Measurements from ENCODE around the gene PGLYRP1. TPM values are rescaled to one million over a fixed set of nuclear protein-coding genes. Genes with fewer than 3 reads are reported as not detected.

Gene PGLYRP1
- total RNA-seq, 2 donors from 2014 or later = not detected

DNA sequence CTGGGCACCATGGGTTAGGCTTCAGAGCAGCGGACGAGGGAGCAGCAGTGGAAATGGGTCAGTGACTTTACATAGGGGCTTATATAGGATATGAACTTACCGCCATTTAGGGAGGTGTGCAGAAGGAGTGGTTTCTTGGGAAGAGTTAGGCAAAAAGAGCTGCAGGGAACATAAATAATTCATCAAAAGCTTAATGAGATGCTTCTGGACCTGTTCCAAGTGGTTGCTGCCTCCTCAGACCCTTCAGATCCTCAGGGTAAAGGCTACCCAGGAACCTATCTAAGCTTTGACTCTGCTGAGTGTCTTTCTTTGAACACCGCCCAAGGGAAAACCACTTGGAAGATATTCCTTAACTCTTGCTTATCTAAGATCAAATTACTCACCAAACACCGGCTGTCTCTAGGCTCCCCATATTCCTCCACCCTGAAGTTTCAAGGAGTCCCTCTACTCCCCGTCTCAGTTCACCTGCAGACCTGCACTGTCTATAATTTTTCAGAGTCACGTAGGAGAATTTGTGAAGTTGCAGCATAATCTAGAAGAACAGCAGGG lies 18.2 kb upstream of the PGLYRP1 start, which contains the start of gene IGFL4:
Gene IGFL4, minus strand, starts transcription at position 51 of the 549 bp plus-strand sequence. Its CDS starts 40 bp downstream, at position 11.
- DNase-seq (ENCODE audit: low spot score) = no peak
- H3K27ac ChIP-seq = no peak within 1 kb of the TSS
- no peaks in the 10 kb centered on the region for H3K36me3 ChIP-seq
- TF ChIP-seq POLR2AphosphoS5 (IDR thresholded peaks at IDR 0.05) (no peak), POLR2A (IDR thresholded peaks at IDR 0.05) (no peak)
- TF ChIP-seq, protein P1, sequence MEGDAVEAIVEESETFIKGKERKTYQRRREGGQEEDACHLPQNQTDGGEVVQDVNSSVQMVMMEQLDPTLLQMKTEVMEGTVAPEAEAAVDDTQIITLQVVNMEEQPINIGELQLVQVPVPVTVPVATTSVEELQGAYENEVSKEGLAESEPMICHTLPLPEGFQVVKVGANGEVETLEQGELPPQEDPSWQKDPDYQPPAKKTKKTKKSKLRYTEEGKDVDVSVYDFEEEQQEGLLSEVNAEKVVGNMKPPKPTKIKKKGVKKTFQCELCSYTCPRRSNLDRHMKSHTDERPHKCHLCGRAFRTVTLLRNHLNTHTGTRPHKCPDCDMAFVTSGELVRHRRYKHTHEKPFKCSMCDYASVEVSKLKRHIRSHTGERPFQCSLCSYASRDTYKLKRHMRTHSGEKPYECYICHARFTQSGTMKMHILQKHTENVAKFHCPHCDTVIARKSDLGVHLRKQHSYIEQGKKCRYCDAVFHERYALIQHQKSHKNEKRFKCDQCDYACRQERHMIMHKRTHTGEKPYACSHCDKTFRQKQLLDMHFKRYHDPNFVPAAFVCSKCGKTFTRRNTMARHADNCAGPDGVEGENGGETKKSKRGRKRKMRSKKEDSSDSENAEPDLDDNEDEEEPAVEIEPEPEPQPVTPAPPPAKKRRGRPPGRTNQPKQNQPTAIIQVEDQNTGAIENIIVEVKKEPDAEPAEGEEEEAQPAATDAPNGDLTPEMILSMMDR (IDR thresholded peaks at IDR 0.05) = no peak
- H3K27me3 ChIP-seq (replicated peaks; ENCODE audit: insufficient read depth) = no peaks in the 10 kb centered on the region
- 54% methylated on average over 7 of the region's 7 CpGs for WGBS
- no peaks in the 10 kb centered on the region for H3K9me3 ChIP-seq
- no peaks in the 10 kb centered on the region for H3K4me1 ChIP-seq (replicated peaks)
- no peak within 1 kb of the TSS for H3K4me3 ChIP-seq
- intact Hi-C loops (cut with DNase I) = no loop called here

DNA sequence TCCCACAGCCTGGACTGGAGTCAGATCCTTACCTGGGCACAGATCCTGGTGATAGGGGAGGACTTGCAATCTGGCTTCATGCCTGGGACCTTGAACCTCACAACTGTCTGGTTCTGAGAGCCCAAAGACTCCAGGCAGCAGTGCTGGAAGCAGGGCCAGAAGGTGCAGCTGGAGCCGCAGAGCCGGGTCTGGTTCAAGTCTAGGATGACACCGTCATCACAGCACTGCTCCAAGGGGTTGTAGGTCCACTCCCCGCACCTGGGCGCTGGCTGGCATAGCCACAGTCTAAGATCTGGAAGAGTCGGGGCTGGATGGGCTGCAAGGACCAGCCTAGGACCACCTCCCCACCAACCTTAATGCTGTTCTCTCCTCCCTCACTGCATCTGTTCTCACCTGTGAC lies 17.3 kb upstream of the PGLYRP1 start:
- intact Hi-C loops (cut with DNase I) = no loop called here
- Histone ChIP-seq H3K36me3 (no peaks in the 10 kb centered on the region), H3K27me3 (replicated peaks; ENCODE audit: insufficient read depth) (no peaks in the 10 kb centered on the region), H3K9me3 (no peaks in the 10 kb centered on the region), H3K4me3 (no peak overlapping the region), H3K27ac (no peak overlapping the region), H3K4me1 (replicated peaks) (no peaks in the 10 kb centered on the region)
- TF ChIP-seq POLR2AphosphoS5 (IDR thresholded peaks at IDR 0.05) (no peak), POLR2A (IDR thresholded peaks at IDR 0.05) (no peak)
- TF ChIP-seq, protein P1 (IDR thresholded peaks at IDR 0.05) = no peak
- 92% methylated on average over 6 of the region's 6 CpGs for WGBS
- no peak for DNase-seq (ENCODE audit: low spot score)

DNA sequence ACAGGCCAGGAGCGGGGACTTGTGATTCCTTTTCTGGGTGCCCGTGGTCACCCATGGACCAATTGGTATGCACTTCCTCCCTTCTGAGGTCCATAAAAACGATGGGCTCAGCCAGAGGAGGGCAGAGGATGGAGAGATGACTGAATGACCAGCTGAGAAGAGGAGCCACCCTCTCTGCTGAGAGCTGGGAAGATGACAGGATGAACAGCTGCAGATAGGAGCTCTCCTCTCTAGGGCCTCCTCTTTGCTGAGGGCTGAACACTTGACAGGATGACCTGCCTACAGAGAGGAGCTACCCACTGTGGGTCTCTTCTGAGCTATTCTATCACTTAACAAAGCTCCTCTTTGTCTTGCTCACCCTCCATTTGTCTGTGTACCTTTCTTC lies 13.9 kb upstream of the PGLYRP1 start:
- TF ChIP-seq, protein P1 (IDR thresholded peaks at IDR 0.05) = no peak
- TF ChIP-seq POLR2A (IDR thresholded peaks at IDR 0.05) (no peak), POLR2AphosphoS5 (IDR thresholded peaks at IDR 0.05) (no peak)
- no peaks in the 10 kb centered on the region for H3K9me3 ChIP-seq
- DNase-seq (ENCODE audit: low spot score) = no peak
- no peaks in the 10 kb centered on the region for H3K27me3 ChIP-seq (replicated peaks; ENCODE audit: insufficient read depth)
- no peak overlapping the region for H3K4me3 ChIP-seq
- intact Hi-C loops (cut with DNase I) = no loop called here
- no peaks in the 10 kb centered on the region for H3K36me3 ChIP-seq
- H3K27ac ChIP-seq = no peak overlapping the region
- H3K4me1 ChIP-seq (replicated peaks) = no peaks in the 10 kb centered on the region
- 69% methylated on average over 3 of the region's 3 CpGs for WGBS

DNA sequence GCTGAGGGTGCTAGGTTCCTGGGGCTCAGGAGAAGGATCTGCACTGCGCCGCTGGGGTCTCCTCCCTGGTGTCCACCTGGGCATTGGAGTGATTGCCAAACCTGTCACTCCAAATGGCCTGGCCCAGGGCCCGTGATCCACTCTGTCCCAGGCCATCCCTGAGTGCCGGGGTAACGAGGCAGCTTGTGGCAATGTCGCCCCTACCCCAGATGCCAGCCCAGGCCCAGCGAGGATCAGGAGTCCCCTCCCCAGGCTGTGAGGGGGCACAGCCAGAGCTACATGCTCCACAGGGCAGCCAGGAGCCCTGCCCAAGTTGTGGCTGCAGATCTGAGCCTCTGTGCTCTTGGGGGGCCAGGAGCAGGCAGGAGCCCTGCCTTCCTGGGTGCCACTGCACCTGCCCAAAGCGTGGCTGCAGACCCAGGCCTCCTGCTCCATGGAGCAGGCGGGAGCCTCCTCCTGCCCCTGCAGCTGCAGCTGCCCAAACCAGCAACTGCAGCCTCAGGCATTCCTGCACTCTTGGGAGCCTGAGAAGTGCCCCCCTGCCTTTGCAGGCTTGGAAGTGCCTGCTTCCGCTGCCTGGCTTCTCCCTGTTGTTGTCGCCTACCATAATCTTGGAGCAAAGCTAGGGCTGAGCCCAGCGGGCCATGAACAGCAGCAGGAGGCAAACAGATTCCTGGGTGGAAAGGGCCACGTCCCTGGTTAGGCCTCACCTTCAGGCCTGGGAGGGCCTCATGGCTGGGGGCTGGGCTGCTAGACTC lies 13.3 kb upstream of the PGLYRP1 start:
- no peak overlapping the region for H3K4me3 ChIP-seq
- H3K36me3 ChIP-seq = no peaks in the 10 kb centered on the region
- no peak overlapping the region for H3K27ac ChIP-seq
- no peak for DNase-seq (ENCODE audit: low spot score)
- H3K4me1 ChIP-seq (replicated peaks) = no peaks in the 10 kb centered on the region
- TF ChIP-seq POLR2A (IDR thresholded peaks at IDR 0.05) = no peak
- no peak for TF ChIP-seq POLR2AphosphoS5 (IDR thresholded peaks at IDR 0.05)
- TF ChIP-seq, protein P1 (IDR thresholded peaks at IDR 0.05) = no peak
- no peaks in the 10 kb centered on the region for H3K27me3 ChIP-seq (replicated peaks; ENCODE audit: insufficient read depth)
- intact Hi-C loops (cut with DNase I) = no loop called here
- H3K9me3 ChIP-seq = no peaks in the 10 kb centered on the region
- WGBS = 71% methylated on average over 11 of the region's 13 CpGs

DNA sequence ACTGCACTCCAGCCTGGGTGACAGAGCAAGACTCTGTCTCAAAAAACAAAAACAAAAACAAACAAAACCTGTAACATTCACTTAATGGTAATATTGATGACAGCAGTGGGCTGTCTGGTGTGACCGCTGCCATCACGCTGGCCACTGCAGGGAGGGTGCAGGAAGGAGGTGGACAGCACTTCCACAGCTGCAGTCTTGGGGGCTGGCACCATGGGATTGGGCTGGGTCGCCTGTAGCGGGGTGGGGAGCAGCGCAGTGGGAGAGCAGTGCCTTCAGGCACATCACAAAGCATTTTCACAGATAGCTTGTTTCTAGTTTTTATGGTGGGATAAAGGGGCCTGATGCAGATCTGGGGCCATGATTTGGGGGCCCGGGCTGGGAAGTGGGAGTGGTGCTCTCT lies 12.7 kb upstream of the PGLYRP1 start:
- WGBS = 85% methylated on average over 6 of the region's 6 CpGs
- no peak overlapping the region for H3K27ac ChIP-seq
- intact Hi-C loops (cut with DNase I) = no loop called here
- DNase-seq (ENCODE audit: low spot score) = no peak
- H3K4me3 ChIP-seq = no peak overlapping the region
- H3K27me3 ChIP-seq (replicated peaks; ENCODE audit: insufficient read depth) = no peaks in the 10 kb centered on the region
- H3K9me3 ChIP-seq = no peaks in the 10 kb centered on the region
- no peak for TF ChIP-seq POLR2AphosphoS5 (IDR thresholded peaks at IDR 0.05)
- TF ChIP-seq, protein P1 (IDR thresholded peaks at IDR 0.05) = no peak
- no peak for TF ChIP-seq POLR2A (IDR thresholded peaks at IDR 0.05)
- H3K36me3 ChIP-seq = no peaks in the 10 kb centered on the region
- no peaks in the 10 kb centered on the region for H3K4me1 ChIP-seq (replicated peaks)
